GM23338 (cell line): Measurements from ENCODE around the gene DISP3. TPM values are rescaled to one million over a fixed set of nuclear protein-coding genes. Genes with fewer than 3 reads are reported as not detected.

Experiments
- JUNB ChIP-seq: IDR thresholded peaks from one replicate; pipeline ENCODE4 v1.6.1; 2016; ENCODE audit warnings: antibody characterized with exemption; ENCODE audit not compliant: unreplicated experiment
- ZNF114 ChIP-seq: fragments of 250-450 bp; sonication (Bioruptor Pico); IDR thresholded peaks from 2 replicates; pipeline ENCODE4 v1.5.0; 2020; ENCODE audit warnings: mild to moderate bottlenecking, moderate library complexity
- ZNF331 ChIP-seq: fragments of 250-450 bp; sonication (Bioruptor Pico); IDR thresholded peaks from 2 replicates; pipeline ENCODE4 v1.5.0; 2020; ENCODE audit warnings: low read depth, mild to moderate bottlenecking, moderate library complexity
- polyA plus RNA-seq: library from polyadenylated mRNA; unstranded; fragments of >200 nt; fragmentation: Nextera tagmentation; extraction: Ambion mirVana; gene quantifications from 2 replicates; pipeline ENCODE4 v1.2.1, GENCODE V29; 2016
- total RNA-seq: library from RNA; depleted of rRNA; stranded (reverse); fragments of >200 nt; shearing (Covaris generic); gene quantifications from 2 replicates; pipeline ENCODE4 v1.2.3, GENCODE V29; 2014
- TF ChIP-seq, protein P1 (sequence below): fragments of 250-450 bp; sonication (Bioruptor Pico); IDR thresholded peaks from 2 replicates; pipeline ENCODE4 v1.5.0; 2020; ENCODE audit warnings: mild to moderate bottlenecking, moderate library complexity
- TF ChIP-seq, protein P2 (sequence below): IDR thresholded peaks from one replicate; pipeline ENCODE4 v1.6.1; 2018; ENCODE audit warnings: antibody characterized with exemption; ENCODE audit not compliant: unreplicated experiment
- TF ChIP-seq, protein P3 (sequence below), 2 experiments: fragments of 200-600 bp in 1 of 2; sonication (generic) in 1 of 2; conservative IDR thresholded peaks; 2 replicates each; pipeline versions ENCODE4 v1.5.1 to v1.6.1; 2016 to 2017; ENCODE audit warnings: antibody characterized with exemption in 2 of 2, low read depth in 2 of 2, mild to moderate bottlenecking in 2 of 2, moderate library complexity in 1 of 2

The DISP3 gene
- total and polyA plus RNA-seq, 2 experiments from 2014 or later: 3.2 to 11.1 TPM

- TF ChIP-seq, protein P1, sequence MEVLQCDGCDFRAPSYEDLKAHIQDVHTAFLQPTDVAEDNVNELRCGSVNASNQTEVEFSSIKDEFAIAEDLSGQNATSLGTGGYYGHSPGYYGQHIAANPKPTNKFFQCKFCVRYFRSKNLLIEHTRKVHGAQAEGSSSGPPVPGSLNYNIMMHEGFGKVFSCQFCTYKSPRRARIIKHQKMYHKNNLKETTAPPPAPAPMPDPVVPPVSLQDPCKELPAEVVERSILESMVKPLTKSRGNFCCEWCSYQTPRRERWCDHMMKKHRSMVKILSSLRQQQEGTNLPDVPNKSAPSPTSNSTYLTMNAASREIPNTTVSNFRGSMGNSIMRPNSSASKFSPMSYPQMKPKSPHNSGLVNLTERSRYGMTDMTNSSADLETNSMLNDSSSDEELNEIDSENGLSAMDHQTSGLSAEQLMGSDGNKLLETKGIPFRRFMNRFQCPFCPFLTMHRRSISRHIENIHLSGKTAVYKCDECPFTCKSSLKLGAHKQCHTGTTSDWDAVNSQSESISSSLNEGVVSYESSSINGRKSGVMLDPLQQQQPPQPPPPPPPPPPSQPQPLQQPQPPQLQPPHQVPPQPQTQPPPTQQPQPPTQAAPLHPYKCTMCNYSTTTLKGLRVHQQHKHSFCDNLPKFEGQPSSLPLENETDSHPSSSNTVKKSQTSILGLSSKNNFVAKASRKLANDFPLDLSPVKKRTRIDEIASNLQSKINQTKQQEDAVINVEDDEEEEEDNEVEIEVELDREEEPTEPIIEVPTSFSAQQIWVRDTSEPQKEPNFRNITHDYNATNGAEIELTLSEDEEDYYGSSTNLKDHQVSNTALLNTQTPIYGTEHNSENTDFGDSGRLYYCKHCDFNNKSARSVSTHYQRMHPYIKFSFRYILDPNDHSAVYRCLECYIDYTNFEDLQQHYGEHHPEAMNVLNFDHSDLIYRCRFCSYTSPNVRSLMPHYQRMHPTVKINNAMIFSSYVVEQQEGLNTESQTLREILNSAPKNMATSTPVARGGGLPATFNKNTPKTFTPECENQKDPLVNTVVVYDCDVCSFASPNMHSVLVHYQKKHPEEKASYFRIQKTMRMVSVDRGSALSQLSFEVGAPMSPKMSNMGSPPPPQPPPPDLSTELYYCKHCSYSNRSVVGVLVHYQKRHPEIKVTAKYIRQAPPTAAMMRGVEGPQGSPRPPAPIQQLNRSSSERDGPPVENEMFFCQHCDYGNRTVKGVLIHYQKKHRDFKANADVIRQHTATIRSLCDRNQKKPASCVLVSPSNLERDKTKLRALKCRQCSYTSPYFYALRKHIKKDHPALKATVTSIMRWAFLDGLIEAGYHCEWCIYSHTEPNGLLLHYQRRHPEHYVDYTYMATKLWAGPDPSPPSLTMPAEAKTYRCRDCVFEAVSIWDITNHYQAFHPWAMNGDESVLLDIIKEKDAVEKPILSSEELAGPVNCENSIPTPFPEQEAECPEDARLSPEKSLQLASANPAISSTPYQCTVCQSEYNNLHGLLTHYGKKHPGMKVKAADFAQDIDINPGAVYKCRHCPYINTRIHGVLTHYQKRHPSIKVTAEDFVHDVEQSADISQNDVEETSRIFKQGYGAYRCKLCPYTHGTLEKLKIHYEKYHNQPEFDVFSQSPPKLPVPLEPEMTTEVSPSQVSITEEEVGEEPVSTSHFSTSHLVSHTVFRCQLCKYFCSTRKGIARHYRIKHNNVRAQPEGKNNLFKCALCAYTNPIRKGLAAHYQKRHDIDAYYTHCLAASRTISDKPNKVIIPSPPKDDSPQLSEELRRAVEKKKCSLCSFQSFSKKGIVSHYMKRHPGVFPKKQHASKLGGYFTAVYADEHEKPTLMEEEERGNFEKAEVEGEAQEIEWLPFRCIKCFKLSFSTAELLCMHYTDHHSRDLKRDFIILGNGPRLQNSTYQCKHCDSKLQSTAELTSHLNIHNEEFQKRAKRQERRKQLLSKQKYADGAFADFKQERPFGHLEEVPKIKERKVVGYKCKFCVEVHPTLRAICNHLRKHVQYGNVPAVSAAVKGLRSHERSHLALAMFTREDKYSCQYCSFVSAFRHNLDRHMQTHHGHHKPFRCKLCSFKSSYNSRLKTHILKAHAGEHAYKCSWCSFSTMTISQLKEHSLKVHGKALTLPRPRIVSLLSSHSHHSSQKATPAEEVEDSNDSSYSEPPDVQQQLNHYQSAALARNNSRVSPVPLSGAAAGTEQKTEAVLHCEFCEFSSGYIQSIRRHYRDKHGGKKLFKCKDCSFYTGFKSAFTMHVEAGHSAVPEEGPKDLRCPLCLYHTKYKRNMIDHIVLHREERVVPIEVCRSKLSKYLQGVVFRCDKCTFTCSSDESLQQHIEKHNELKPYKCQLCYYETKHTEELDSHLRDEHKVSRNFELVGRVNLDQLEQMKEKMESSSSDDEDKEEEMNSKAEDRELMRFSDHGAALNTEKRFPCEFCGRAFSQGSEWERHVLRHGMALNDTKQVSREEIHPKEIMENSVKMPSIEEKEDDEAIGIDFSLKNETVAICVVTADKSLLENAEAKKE (CRISPR knock-in tag): no peak
- TF ChIP-seq ZNF331 (no peak), JUNB (no peak), ZNF114 (CRISPR knock-in tag) (no peak)
- TF ChIP-seq, protein P2, sequence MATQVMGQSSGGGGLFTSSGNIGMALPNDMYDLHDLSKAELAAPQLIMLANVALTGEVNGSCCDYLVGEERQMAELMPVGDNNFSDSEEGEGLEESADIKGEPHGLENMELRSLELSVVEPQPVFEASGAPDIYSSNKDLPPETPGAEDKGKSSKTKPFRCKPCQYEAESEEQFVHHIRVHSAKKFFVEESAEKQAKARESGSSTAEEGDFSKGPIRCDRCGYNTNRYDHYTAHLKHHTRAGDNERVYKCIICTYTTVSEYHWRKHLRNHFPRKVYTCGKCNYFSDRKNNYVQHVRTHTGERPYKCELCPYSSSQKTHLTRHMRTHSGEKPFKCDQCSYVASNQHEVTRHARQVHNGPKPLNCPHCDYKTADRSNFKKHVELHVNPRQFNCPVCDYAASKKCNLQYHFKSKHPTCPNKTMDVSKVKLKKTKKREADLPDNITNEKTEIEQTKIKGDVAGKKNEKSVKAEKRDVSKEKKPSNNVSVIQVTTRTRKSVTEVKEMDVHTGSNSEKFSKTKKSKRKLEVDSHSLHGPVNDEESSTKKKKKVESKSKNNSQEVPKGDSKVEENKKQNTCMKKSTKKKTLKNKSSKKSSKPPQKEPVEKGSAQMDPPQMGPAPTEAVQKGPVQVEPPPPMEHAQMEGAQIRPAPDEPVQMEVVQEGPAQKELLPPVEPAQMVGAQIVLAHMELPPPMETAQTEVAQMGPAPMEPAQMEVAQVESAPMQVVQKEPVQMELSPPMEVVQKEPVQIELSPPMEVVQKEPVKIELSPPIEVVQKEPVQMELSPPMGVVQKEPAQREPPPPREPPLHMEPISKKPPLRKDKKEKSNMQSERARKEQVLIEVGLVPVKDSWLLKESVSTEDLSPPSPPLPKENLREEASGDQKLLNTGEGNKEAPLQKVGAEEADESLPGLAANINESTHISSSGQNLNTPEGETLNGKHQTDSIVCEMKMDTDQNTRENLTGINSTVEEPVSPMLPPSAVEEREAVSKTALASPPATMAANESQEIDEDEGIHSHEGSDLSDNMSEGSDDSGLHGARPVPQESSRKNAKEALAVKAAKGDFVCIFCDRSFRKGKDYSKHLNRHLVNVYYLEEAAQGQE: no peak
- TF ChIP-seq, protein P3, sequence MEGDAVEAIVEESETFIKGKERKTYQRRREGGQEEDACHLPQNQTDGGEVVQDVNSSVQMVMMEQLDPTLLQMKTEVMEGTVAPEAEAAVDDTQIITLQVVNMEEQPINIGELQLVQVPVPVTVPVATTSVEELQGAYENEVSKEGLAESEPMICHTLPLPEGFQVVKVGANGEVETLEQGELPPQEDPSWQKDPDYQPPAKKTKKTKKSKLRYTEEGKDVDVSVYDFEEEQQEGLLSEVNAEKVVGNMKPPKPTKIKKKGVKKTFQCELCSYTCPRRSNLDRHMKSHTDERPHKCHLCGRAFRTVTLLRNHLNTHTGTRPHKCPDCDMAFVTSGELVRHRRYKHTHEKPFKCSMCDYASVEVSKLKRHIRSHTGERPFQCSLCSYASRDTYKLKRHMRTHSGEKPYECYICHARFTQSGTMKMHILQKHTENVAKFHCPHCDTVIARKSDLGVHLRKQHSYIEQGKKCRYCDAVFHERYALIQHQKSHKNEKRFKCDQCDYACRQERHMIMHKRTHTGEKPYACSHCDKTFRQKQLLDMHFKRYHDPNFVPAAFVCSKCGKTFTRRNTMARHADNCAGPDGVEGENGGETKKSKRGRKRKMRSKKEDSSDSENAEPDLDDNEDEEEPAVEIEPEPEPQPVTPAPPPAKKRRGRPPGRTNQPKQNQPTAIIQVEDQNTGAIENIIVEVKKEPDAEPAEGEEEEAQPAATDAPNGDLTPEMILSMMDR (conservative IDR thresholded peaks at IDR 0.05; ENCODE audit: low read depth in 2 of 2): no peak
Measured at GRCh38 chr1:11462224-11462923, 16.6 kb upstream of the DISP3 start (continued).
